Anterior cingulate cortex (tissue), 58 donors: ENCODE results near the gene NAPG.
"Not testable (repeated sequence)": the region's sequence is repeated elsewhere in the genome, so short reads cannot be mapped to it uniquely, and the experiment has no call there.

ENCODE experiments used
- DNase-seq, 58 donors: peaks; one replicate each; lab custom pipeline; 2025; lab: John Stamatoyannopoulos, UW

Gene NAPG

DNA sequence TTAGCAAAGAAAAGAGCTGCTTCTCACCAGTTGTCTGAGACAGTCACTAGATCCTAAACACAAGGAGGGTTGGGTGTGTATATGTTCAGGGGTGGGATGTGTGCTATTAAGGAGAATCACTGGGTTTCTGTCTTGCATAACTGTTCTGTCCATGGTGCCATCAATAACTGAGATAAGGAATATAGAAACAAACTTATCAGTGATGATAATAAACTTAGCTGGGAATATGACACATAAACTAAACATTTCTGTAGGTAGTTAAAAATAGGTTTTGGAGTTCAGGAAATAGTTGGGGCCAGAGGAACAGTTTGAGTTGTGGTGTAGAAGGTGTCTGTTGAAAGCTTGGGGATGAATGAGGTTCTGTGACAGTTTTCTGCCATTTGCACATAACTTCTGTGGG lies 17.4 kb downstream of the NAPG start:
- DNase-seq = no peak

DNA sequence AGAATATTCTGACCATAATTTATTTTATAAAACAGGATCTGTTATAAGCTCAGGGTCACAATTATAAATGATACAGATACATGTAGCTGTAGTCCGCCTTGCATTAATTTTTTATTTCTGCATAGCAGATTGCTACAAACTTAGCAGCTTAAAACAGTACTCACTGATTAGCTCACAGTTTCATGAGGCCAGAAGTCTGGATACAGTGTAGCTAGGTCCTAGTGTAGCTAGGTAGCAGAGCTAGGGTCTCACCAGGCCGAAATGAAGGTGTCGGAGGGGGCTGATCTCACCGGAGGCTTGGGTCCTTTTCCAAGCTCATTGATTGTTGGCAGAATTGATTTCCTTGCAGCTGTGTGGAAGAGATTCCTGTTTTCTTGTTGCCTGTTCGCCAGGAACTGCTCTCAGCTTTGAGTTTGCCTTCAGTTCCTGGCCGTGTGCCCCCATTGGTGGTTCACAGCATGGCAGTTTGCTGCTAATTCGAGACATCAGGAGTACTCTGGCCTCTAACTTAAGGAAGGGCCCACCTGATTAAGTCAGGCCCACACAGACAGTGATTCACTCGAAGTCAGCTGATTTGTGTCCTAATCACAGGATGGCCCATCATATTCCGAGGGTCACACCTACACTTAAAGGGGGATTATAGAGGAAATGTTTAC lies 18.4 kb downstream of the NAPG start:
- DNase-seq = no peak

DNA sequence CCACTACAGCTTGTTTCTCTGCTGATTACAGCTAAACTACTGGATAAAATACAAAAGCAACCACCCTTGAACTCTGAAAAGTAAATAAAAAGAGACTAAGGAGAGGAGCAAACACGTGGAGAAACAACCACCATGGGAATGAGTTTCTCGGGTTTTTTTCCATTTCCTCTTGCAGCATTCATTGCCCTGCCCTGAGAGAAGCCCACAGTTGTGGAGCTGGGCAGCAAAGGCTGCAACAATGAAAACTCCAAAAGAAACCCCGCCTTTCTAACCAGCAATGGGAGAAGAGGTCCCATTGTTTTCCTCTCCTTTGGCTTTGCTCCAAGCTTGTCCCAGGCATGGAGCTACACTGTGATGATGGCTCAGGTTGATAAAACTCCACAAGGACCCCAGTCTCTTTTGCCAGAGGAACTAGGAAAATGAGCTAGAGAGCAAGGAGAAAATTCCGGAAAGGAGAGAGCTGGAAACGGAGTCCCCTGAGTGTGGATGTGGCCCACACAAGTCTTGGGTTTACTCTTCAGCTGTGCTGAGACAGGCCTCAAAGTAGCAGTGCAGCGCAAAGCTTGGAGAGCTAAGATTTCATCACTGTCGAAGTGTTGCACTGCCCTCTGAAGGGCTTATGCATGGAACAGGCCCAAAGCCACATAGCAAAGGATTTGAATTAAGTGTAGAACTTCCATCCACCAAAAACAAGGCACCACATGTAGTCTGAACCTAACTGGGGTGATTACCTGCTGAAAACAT lies 20.9 kb downstream of the NAPG start:
- peak in 3 of 58 donors; percentile 14 to 38 (median 36) for DNase-seq

DNA sequence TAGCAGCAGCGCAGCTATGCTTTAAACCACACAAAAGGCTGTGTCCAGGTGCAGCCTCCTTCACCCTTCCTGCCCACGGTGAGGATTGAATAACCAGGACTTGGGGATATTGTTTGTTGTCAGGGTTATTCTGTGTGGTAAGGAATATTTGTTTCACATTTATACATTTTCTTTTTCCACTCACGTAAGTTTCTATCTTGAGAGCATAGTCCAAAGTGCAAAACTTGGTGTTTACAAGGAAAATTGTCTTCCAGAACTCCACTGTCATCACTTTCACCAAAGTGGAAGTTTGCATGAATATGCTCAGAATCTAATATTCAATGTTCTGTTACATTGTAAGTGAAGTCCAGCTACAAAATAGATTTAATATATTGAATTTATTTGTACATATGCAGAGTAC lies 26.4 kb downstream of the NAPG start:
- no peak for DNase-seq

DNA sequence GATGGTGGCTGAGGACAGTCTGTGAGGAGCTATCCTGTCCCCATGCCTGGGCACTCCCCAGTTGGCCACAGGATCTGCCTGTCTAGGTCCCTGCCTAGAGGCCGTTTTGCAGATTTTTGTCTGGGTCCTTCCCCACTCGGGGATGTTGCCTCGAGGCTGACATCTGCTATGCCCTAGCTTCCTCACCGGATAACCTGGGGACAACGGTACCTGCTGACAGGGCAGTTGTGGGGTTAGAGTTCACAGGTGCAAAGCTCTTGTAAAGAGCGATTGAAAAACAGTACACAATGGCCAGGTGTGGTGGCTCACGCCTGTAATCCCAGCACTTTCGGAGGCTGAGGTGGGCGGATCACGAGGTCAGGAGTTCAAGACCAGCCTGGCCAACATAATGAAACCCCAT lies 30.4 kb downstream of the NAPG start:
- DNase-seq = not testable (repeated sequence)

DNA sequence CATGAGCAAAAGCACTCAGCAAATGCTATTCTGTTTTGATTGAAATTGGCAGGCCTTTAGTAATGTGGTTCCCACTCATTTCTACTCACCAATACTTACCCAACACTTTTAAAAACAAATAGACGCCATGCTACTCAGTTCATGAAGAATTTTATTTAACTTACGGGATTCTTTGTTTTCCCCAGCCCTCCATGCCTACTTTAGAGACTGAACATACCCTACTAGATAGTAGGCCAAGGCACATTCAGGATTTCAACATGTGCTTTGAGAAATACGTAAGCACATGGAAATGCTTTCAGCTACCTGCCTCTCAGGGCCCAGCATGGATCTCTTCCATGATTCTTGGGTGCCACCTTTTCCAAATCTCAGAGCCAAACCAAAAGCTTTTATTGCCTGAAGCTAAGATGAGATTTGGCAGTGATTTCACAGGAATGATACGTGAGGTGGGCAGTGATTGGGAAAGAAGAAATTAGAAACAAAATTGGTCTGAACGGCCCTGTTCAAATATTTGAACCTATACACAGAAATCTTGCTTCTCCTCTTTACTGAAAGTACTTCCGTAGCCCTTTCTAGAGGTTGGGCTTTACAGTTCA lies 31.4 kb downstream of the NAPG start:
- DNase-seq = no peak

DNA sequence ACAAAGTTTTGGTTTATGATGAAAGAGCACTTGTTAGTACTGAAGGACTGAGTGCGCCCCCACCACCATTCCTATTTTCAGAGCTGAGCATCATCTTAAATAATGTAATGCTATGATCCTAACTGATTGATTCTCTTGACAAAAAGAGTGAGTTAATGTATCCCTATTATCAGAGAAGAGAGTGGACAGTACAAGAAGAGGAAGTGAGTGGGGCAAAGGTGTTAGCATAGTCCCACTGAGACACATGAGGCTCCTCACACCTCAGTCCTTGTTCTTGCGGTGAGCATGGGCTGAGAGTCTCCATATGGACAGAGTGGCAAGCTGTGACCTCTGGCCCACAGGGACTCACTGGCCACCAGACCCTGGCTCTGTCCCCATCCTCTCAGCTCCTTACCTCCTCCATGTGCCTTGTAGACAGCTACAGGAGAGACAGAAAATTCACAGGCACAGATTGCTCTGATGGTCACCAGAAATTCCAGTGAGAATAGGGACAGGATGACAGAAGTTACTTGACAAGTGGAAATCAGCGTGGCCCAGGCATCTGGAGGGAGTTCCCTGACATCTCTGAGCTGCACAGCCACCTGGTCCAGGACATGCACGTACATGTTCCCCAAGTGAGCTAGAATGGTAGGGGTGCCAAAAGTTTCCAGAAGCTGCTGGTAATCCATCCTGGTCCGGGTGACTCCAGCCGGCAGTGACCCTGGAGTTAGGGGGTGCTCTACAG lies 32.6 kb downstream of the NAPG start:
- no peak for DNase-seq

DNA sequence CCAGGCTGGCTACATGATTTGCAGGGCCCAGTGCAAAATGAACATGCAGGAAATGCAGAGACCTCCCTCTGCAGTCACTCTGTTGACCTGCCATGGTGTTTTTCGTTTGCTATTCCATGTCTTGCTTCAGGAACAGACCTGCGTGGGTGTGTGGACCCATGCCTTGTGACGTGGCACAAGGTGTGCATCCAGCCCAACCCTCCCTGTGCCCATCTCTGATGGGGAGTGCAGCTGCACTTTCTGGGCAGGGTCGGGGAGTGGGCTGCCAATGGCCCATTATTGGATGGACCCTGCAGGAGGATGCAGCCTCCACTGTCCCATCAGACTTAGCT lies 33.1 kb downstream of the NAPG start:
- DNase-seq = no peak

DNA sequence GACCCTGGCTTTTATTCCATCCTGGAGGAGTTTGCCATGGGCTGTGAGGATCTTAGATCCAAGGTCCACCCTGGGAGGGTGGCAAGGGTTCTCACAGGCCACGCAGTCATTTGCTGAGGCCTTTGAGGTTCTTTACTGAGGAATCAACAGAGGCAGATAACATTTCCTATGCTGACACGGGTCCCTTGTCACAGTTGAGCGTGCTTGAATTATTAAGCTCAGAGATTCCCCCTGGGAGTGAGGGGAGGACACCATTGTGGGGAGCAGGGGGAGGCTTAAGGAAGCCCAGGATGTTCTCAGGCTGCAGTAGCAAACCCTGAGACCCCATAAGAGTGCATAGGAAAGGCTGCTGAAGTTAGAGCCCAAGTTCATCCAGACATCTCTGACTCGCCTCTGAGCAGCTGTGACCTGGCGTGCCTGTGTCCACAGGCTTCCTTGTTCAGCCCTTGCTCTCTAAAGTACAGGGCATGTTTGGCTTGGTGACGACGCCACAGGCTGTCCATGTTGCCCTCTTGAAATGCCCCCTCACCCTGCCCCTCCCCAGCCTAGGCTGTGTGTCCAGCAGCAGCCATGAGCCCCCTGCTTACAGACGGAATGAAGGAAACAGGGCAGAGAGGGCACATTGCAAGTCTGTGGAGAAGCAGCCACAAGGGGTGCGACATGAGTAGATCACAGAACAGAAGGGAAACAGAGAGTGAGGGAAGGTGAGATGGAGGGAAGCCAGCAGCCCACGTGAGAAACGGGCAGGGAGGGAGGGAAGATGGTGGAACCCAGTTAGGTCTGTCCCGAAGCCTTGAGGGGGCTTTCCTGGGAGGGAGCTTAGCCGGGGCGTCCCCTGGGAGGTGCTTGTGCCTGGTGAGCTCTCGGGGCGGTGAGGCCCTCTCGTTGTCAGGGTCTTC lies 34.0 kb downstream of the NAPG start:
- DNase-seq = peak in 2 of 58 donors; percentile 37 to 38

DNA sequence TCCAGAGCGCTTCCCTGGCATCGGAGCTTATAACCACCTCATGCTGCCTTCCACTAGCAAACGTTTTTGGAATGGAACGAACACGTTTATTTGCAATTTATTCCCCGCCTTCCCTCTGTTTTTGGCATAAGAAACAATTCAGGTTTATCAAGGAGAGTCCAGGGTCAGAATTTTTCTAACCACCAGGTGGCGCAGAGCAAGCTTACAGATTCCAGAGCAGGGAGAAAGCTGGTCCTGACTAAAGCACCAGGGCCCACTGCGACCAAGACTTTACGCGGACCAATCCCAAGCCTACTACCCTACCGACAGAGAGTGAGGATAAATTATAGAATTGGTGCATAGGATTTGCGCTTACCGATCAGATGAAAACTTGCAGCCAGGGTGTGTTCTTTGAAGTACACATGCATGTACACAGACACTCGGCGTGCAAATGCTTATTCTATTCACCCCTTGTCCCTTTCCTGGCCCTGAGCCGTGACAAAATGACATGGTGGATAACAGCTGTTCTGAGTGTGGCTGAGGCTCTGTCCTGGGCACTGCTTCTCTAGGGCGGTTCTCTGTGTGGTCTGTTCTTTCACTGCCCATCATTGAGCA lies 34.7 kb downstream of the NAPG start:
- peak in 54 of 58 donors; percentile 5 to 85 (median 48) for DNase-seq

DNA sequence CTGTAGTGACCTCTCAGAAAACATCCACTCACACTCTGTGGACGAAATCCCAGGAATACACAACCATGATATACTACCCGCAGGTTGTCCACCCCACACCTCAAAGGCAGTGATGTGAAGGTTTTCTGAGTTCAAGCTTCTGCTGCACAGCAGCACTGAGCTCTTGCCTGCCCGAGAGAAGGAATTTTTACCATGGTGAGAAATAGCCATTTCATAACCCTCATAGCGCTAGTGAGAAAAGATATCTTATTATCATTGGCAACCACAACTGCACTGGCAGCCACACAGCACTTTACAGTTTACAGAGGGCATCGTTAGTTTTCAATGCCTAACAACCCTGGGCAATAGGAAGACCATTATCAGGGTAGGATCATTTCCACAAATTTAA lies 36.9 kb downstream of the NAPG start:
- no peak for DNase-seq

DNA sequence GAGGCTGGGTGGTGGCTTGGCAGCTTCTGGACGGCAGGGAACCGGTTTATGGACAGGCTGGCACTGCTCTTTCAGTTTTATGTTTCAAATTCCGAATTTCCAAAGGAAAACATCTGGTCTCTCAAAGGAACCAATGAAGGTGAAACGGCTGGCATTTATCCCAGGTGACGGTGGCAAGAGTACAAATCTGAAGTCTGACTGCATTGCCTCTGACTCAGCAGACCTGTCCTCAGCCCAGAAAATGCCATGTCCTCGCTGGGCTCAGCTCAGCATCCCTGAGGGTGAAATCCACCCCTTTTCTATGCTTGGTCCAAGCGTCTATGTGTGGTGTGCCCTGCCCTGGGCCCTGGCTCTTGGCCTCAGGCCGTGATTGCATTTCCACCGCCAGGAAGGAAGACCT lies 38.1 kb downstream of the NAPG start:
- peak in 9 of 58 donors; percentile 7 to 50 (median 21) for DNase-seq

DNA sequence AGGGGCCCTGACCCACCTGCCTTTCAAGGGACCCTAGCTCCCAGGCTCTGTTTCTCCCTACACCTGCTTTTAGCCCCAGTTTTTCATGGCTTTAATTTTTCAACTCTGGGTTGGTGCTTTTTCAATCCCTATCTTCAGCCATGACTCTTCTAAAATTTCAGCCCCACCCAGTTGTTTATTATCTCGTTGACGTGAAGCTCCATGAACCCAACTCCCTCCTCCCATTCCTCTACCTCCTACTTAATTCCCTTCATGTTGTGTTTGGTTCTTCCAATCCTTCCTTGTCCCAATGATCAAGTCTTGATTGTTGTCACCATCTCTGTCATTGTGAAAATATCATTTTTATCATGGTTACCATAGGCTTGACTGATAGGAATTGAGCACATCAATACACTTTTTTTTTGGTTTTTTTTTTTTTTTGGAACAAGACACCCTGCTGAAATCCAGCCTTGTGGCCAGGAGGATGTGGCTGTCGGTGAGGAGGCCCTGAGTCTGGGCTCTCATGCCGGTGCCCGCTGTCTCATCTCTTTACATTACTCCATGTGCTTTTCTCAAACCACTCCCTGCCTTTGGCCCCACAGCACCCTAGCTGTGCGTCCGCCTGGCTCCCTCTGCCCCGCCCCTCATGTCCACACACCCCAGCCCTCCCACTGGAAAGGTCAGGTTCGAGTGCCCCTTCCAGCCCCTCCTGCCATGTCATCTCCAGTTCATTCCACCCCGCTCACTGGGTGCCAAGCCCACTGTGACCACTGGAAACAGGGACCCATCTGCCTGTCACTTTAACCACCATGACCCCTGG lies 39.3 kb downstream of the NAPG start:
- DNase-seq = no peak

DNA sequence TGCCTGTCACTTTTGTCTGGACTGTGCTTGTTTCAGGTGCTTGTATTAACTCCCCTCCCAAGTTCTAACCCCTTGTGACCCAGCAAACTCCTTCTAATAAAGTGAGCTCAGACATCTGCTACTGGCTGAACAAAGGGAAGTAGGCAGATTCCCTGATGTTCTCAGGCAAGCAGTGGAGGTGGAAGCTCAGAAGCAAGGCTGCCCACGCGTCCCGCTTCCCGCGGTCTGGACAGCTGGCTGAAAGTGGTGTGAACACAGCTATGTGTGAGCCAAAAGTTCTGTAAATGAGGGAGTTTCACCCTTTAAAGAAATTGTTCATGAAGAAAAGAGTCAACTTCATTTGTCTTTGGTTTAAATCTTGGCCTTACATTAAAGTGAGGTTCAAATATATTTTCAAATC lies 40.0 kb downstream of the NAPG start:
- peak in 37 of 58 donors; percentile 11 to 80 (median 42) for DNase-seq

DNA sequence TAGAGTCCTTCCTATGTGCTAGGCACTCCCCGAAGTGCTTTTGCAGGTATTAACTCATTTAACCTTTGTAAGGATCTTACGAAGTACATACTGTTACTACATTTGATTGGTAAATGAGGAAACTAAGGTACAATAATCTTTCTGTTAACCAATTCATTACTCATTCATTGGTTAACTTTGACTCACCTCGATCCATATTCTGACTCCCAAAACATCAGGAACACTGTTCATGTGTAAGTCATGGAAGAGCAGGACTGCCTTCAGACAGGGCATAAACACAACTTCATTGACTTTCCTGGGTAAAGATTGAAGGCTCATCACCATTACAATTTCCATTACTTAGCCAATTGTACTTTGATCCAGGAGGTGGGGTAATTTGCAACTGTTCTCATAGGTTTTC lies 40.6 kb downstream of the NAPG start:
- no peak for DNase-seq

DNA sequence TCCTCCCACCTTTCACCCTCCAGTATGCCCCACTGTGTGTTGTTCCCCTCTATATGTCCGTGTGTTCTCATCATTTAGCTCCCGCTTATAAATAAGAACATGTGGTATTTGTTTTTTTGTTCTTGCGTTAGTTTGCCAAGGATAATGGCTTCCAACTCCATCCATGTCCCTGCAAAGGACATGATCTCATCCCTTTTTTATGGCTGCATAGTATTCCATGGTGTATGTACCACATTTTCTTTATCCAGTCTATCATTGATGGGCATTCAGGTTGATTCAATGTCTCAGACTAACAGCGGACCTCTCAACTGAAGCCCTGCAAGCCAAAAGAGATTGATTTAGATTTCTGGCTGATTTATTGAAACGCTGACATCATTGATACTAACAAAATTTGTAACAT lies 44.1 kb downstream of the NAPG start:
- DNase-seq = not testable (repeated sequence)

DNA sequence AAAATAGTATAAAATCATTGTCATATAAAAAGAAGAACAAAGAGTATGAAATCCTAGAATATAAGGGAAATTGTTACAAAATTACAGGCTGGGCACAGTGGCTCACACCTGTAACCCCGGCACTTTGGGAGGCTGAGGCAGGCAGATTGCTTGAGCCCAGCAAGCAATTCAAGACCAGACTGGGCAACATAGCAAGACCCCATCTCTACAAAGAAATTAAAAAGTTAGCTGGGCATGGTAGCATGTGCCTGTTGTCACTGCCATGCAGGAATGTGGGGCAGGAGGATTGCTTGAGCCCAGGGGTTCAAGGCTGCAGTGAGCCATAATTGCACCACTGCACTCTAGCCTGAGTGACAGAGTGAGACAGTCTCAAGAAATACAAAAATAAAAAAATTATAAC lies 44.8 kb downstream of the NAPG start:
- DNase-seq = no peak

DNA sequence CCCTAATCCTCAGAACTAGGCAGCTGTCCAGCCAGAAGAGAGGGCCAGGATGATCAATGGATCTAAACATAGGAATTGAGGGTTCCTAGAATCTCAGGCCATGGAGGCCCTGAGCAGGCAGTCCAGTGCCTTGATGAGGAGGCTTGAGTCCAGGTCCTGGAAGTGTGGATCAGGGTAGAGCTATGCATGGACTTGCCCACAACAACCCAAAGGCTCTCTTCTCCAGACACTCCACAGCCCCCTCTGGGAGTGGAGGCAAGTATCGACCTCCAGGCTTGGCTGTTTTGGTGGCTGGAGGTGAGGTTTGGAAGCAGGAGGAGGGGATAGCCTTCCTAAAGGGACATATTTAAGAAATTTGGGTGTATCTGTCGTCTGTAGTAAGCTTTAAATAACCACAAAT lies 45.7 kb downstream of the NAPG start:
- DNase-seq = no peak

DNA sequence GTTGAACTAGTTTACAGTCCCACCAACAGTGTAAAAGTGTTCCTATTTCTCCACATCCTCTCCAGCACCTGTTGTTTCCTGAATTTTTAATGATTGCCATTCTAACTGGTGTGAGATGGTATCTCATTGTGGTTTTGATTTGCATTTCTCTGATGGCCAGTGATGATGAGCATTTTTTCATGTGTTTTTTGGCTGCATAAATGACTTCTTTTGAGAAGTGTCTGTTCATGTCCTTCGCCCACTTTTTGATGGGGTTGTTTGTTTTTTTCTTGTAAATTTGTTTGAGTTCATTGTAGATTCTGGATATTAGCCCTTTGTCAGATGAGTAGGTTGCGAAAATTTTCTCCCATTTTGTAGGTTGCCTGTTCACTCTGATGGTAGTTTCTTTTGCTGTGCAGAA lies 47.4 kb downstream of the NAPG start:
- DNase-seq = not testable (repeated sequence)
